Smooth muscle cell of the umbilical artery (primary cell): ENCODE measurements around the gene RPAIN. TPM values are rescaled to one million over a fixed set of nuclear protein-coding genes. Genes with fewer than 3 reads are reported as not detected.

ENCODE experiments used
- total RNA-seq: library from RNA; depleted of rRNA; stranded (reverse); fragments of >200 nt; gene quantifications from 2 replicates; pipeline ENCODE4 v1.2.3, GENCODE V29; 2014

The RPAIN gene
- total RNA-seq: 36.9 and 60.0 TPM in 2 replicates

GRCh38 chr17:5419959-5420653, at the start of gene RPAIN:
RPAIN (plus strand) TSS chr17:5420182; CDS start chr17:5420211, 29 bp downstream.

GRCh38 chr17:5419356-5419958, 525 bp upstream of the RPAIN start, which contains the start of gene NUP88:
NUP88 (minus strand) TSS chr17:5419662; CDS start chr17:5419650, 12 bp downstream.

GRCh38 chr17:5438716-5439445, 18.9 kb downstream of the RPAIN start, which contains the start of gene C1QBP:
C1QBP (minus strand) TSS chr17:5439155; CDS start chr17:5439073, 82 bp downstream.

Other genes with a start within 250 kb of the RPAIN start
- 7.8 and 8.3 TPM in 2 replicates for gene ZNF594, start 228.3 kb upstream of the RPAIN start, total RNA-seq
- gene SCIMP, start 185.3 kb upstream of the RPAIN start, total RNA-seq: not detected in 2 replicates
- 55.2 and 70.9 TPM in 2 replicates for gene RABEP1, start 137.9 kb upstream of the RPAIN start, total RNA-seq
- gene NUP88, start 520 bp upstream of the RPAIN start, total RNA-seq: 57.3 and 95.8 TPM in 2 replicates
- gene C1QBP, start 19.0 kb downstream of the RPAIN start, total RNA-seq: 144 and 189 TPM in 2 replicates
- gene DHX33, start 48.8 kb downstream of the RPAIN start, total RNA-seq: 7.4 and 18.8 TPM in 2 replicates
- gene DERL2, start 66.0 kb downstream of the RPAIN start, total RNA-seq: 35.6 and 38.0 TPM in 2 replicates
- 13.1 and 14.5 TPM in 2 replicates for gene MIS12, start 66.4 kb downstream of the RPAIN start, total RNA-seq
- 41.2 and 41.6 TPM in 2 replicates for gene NLRP1, start 164.3 kb downstream of the RPAIN start, total RNA-seq